Smooth muscle cell (in vitro differentiated cells): ENCODE results near the gene TPO. TPM values are rescaled to one million over a fixed set of nuclear protein-coding genes. Genes with fewer than 3 reads are reported as not detected.

Source experiments
- DNase-seq: peaks from one replicate; lab custom pipeline; 2025; ENCODE audit not compliant: unreplicated experiment; lab: John Stamatoyannopoulos, UW
- H2AFZ ChIP-seq: fragments of 200-600 bp; sonication (generic); 2 replicates; pipeline ENCODE4 v1.6.0; 2016; ENCODE audit warnings: antibody characterized with exemption, low read depth, mild to moderate bottlenecking
- H3F3A ChIP-seq: fragments of 200-600 bp; sonication (generic); 2 replicates; pipeline ENCODE4 v1.6.0; 2017; ENCODE audit warnings: antibody characterized with exemption, low read depth
- H3K27ac ChIP-seq: fragments of 200-600 bp; sonication (generic); 2 replicates; pipeline ENCODE4 v1.5.1; 2016; ENCODE audit warnings: low read depth, mild to moderate bottlenecking
- H3K27me3 ChIP-seq: fragments of 200-600 bp; sonication (generic); 2 replicates; pipeline ENCODE4 v1.6.1; 2016; ENCODE audit warnings: low read depth, mild to moderate bottlenecking
- H3K36me3 ChIP-seq: fragments of 200-600 bp; sonication (generic); 2 replicates; pipeline ENCODE4 v1.5.1; 2016; ENCODE audit warnings: low read depth
- H3K4me1 ChIP-seq: fragments of 200-600 bp; sonication (generic); 2 replicates; pipeline ENCODE4 v1.5.1; 2016; ENCODE audit warnings: low read depth
- H3K4me2 ChIP-seq: fragments of 200-600 bp; sonication (generic); 2 replicates; pipeline ENCODE4 v1.6.0; 2016; ENCODE audit warnings: mild to moderate bottlenecking
- H3K4me3 ChIP-seq: fragments of 200-600 bp; sonication (generic); 2 replicates; pipeline ENCODE4 v1.5.1; 2016; ENCODE audit warnings: mild to moderate bottlenecking
- H3K79me2 ChIP-seq: fragments of 200-600 bp; sonication (generic); 2 replicates; pipeline ENCODE4 v1.6.0; 2016; ENCODE audit warnings: low read depth, mild to moderate bottlenecking
- H3K9ac ChIP-seq: fragments of 200-600 bp; sonication (generic); 2 replicates; pipeline ENCODE4 v1.6.0; 2016; ENCODE audit warnings: low read depth
- H3K9me3 ChIP-seq: fragments of 200-600 bp; sonication (generic); replicated peaks from 2 replicates; pipeline ENCODE4 v1.5.1; 2016; ENCODE audit warnings: low read depth
- H4K20me1 ChIP-seq: fragments of 200-600 bp; sonication (generic); 2 replicates; pipeline ENCODE4 v1.6.0; 2016; ENCODE audit warnings: low read depth
- WGBS: methylation state at CpG from one replicate; pipeline ENCODE4 v1.1.7; 2016; ENCODE audit warnings: low lambda C conversion rate; 5-methylcytosine and 5-hydroxymethylcytosine counted together
- polyA plus RNA-seq: library from polyadenylated mRNA; unstranded; fragments of >200 nt; fragmentation: Nextera tagmentation; extraction: Ambion mirVana; gene quantifications from 2 replicates; pipeline ENCODE4 v1.2.1, GENCODE V29; 2016
- total RNA-seq: library from RNA; depleted of rRNA; stranded (reverse); fragments of >200 nt; gene quantifications from 2 replicates; pipeline ENCODE4 v1.2.3, GENCODE V29; 2014
- TF ChIP-seq, protein P1 (sequence below): fragments of 200-600 bp; sonication (generic); IDR thresholded peaks from 2 replicates; pipeline ENCODE4 v1.5.1; 2017; ENCODE audit warnings: borderline replicate concordance, mild to moderate bottlenecking, antibody characterized with exemption; ENCODE audit not compliant: insufficient read depth, poor library complexity, severe bottlenecking

The TPO gene
- total and polyA plus RNA-seq, 2 experiments from 2014 or later = not detected

DNA sequence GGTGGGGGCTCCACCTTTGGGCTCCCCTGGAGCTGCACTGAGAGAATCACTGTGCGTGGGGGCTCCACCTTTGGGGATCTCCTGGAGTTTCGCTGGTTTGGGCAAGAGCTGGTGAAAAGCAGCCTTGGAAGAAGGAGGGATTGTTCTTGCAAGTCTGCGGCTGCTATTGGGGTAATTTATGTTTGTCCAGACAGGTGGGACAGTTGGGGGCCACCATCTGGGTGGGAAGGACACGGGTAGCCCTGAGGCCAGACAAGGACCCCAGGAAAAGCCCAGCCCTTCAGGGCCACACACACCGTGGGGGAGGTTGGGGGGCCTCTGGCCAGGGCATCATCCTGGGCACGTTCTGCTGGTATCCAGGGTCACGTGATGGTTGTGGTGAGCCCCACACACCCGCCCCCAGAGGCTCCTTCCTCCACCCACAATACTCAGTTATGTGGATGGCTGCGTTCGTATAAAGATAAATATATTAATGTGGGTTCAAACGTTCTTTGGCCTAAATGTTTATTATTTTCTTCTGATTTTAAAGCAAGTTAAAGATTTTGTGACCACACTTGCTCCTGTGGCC, 47.7 kb downstream of the TPO start:
- no peak overlapping the region for H2AFZ ChIP-seq
- H3K4me3 ChIP-seq = no peak overlapping the region
- TF ChIP-seq, protein P1, sequence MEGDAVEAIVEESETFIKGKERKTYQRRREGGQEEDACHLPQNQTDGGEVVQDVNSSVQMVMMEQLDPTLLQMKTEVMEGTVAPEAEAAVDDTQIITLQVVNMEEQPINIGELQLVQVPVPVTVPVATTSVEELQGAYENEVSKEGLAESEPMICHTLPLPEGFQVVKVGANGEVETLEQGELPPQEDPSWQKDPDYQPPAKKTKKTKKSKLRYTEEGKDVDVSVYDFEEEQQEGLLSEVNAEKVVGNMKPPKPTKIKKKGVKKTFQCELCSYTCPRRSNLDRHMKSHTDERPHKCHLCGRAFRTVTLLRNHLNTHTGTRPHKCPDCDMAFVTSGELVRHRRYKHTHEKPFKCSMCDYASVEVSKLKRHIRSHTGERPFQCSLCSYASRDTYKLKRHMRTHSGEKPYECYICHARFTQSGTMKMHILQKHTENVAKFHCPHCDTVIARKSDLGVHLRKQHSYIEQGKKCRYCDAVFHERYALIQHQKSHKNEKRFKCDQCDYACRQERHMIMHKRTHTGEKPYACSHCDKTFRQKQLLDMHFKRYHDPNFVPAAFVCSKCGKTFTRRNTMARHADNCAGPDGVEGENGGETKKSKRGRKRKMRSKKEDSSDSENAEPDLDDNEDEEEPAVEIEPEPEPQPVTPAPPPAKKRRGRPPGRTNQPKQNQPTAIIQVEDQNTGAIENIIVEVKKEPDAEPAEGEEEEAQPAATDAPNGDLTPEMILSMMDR = no peak
- 85% methylated on average over 11 of the region's 11 CpGs for WGBS
- no peak overlapping the region for H3K4me2 ChIP-seq
- H4K20me1 ChIP-seq = no peaks in the 10 kb centered on the region
- H3K9ac ChIP-seq = no peak overlapping the region
- H3F3A ChIP-seq = no peaks in the 10 kb centered on the region
- no peaks in the 10 kb centered on the region for H3K4me1 ChIP-seq
- DNase-seq = no peak
- no peak overlapping the region for H3K27ac ChIP-seq
- no peaks in the 10 kb centered on the region for H3K27me3 ChIP-seq
- no peaks in the 10 kb centered on the region for H3K9me3 ChIP-seq
- no peaks in the 10 kb centered on the region for H3K36me3 ChIP-seq
- no peaks in the 10 kb centered on the region for H3K79me2 ChIP-seq

- H3K4me2 ChIP-seq = no peak overlapping the region
- H3K4me3 ChIP-seq = no peak overlapping the region
- no peak overlapping the region for H2AFZ ChIP-seq
- 76% methylated on average over 26 of the region's 28 CpGs for WGBS
- H3F3A ChIP-seq = no peaks in the 10 kb centered on the region
- H3K36me3 ChIP-seq = no peaks in the 10 kb centered on the region
- H3K27me3 ChIP-seq = no peaks in the 10 kb centered on the region
- H4K20me1 ChIP-seq = no peaks in the 10 kb centered on the region
- no peaks in the 10 kb centered on the region for H3K9me3 ChIP-seq
- H3K79me2 ChIP-seq = no peaks in the 10 kb centered on the region
- DNase-seq = no peak
- TF ChIP-seq, protein P1 = no peak
- no peak overlapping the region for H3K27ac ChIP-seq
- H3K4me1 ChIP-seq = no peaks in the 10 kb centered on the region
- H3K9ac ChIP-seq = no peak overlapping the region
Observed at GRCh38 chr2:1461507-1462390, 48.5 kb downstream of the TPO start.

GRCh38 chr2:1462994-1463393, 49.7 kb downstream of the TPO start:
- WGBS = 80% methylated on average over 4 of the region's 4 CpGs
- H3K27me3 ChIP-seq = no peaks in the 10 kb centered on the region
- H3K9me3 ChIP-seq = no peaks in the 10 kb centered on the region
- no peaks in the 10 kb centered on the region for H3K4me1 ChIP-seq
- no peak overlapping the region for H3K4me3 ChIP-seq
- no peak overlapping the region for H3K4me2 ChIP-seq
- H3K9ac ChIP-seq = no peak overlapping the region
- no peaks in the 10 kb centered on the region for H3K36me3 ChIP-seq
- no peak for DNase-seq
- H3K27ac ChIP-seq = no peak overlapping the region
- H4K20me1 ChIP-seq = no peaks in the 10 kb centered on the region
- no peaks in the 10 kb centered on the region for H3K79me2 ChIP-seq
- TF ChIP-seq, protein P1 = no peak
- no peak overlapping the region for H2AFZ ChIP-seq
- H3F3A ChIP-seq = no peaks in the 10 kb centered on the region
